ENCODE measurements around the gene TBC1D23.
"Not testable (repeated sequence)": the region's sequence is repeated elsewhere in the genome, so short reads cannot be mapped to it uniquely, and the experiment has no call there.

DNA sequence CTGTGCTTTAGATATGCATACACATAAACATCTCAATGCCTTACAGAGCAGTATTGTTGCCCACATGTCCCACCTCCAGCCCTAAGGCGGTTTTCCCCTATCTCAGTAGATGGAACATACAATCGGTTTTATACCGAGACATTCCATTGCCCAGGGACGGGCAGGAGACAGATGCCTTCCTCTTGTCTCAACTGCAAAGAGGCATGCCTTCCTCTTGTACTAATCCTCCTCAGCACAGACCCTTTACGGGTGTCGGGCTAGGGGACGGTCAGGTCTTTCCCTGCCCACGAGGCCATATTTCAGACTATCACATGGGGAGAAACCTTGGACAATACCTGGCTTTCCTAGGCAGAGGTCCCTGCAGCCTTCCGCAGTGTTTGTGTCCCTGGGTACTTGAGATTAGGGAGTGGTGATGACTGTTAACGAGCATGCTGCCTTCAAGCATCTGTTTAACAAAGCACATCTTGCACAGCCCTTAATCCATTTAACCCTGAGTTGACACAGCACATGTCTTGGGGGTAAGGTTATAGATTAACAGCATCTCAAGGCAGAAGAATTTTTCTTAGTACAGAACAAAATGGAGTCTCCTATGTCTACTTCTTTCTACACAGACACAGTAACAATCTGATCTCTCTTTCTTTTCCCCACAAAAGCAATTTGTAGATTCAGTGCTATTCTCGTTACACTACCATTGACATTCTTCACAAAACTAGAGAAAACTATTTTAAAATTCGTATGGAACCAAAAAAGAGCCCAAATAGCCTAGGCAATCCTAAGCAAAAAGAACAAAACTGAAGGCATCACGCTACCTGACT is 12.2 kb downstream of the TBC1D23 start:
- TF ChIP-seq, protein P1, sequence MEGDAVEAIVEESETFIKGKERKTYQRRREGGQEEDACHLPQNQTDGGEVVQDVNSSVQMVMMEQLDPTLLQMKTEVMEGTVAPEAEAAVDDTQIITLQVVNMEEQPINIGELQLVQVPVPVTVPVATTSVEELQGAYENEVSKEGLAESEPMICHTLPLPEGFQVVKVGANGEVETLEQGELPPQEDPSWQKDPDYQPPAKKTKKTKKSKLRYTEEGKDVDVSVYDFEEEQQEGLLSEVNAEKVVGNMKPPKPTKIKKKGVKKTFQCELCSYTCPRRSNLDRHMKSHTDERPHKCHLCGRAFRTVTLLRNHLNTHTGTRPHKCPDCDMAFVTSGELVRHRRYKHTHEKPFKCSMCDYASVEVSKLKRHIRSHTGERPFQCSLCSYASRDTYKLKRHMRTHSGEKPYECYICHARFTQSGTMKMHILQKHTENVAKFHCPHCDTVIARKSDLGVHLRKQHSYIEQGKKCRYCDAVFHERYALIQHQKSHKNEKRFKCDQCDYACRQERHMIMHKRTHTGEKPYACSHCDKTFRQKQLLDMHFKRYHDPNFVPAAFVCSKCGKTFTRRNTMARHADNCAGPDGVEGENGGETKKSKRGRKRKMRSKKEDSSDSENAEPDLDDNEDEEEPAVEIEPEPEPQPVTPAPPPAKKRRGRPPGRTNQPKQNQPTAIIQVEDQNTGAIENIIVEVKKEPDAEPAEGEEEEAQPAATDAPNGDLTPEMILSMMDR (IDR thresholded peaks at IDR 0.05): not testable (repeated sequence)
- not testable (repeated sequence) for TF ChIP-seq POLR2A (IDR thresholded peaks at IDR 0.05)

Measured in heart left ventricle (tissue), 13 donors.